HPDE6-E6E7 (cell line): ENCODE data around the gene UMAD1.
"Not testable (repeated sequence)": the region's sequence is repeated elsewhere in the genome, so short reads cannot be mapped to it uniquely, and the experiment has no call there.

Source experiments
- DNase-seq: peaks from one replicate; pipeline ENCODE4 v3.0.0; 2011; ENCODE audit warnings: missing footprints; ENCODE audit errors: extremely low spot score

The UMAD1 gene

DNA sequence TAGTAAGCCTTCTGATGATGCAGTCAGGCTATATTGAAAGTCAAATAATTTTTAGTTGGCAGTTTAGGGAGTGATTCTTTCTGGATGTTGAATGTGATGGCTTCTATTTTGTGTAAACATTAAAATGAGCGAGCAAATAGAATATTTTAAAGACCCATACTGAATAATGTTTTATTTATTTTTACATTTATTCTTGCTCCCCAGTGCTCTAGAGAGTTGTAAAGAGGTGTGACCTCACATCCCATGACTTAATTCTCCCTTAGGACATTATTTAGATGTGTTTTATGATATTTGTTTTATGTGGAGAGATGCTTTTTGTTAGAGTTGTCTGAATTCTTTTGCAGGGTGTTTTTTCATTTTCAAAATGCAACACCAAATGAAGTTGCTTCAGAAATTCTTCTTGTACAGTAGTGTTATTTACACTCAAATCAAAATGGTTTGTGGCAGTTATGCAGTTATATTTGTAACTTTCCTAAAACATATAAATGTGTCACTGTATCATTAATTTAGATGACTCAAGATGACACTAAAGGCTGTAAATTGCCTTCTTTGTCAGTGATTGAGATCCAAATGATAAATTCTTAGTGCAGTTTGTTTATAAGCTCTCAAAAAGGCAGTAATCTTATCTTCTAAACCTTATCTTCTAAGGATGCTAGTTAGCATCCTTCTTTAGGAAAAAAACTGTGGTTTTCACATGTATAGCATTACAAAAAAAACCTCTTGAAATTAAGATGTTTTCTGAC lies 12.4 kb downstream of the UMAD1 start:
- no peak for DNase-seq

DNA sequence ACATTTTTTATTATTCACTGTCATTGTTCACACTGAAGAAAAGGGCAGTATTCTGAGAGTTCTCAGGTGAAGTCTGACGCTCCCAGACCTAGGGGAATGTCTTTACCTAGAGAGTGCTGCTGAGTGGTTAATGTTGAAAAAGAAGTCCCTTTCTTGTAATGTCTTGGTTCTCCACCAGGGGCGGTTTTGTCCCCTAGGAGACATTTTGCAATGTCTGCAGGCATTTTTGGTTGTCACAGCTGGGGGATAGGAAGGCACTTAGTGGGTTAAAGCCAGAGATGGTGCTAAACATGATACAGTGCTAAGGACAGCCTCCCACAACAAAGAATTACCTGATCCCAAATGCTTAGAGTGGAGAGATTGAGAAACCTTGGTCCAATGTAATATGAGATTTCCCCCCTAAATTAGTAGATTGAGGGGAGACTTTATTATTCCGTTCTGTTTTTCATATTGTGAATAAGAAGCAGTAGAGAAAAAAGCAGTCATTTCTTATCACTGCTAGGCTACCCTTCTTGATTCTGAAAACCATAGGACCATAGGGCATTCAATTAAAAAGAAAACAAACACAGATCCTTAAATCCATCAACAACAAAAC lies 13.1 kb downstream of the UMAD1 start:
- no peak for DNase-seq

DNA sequence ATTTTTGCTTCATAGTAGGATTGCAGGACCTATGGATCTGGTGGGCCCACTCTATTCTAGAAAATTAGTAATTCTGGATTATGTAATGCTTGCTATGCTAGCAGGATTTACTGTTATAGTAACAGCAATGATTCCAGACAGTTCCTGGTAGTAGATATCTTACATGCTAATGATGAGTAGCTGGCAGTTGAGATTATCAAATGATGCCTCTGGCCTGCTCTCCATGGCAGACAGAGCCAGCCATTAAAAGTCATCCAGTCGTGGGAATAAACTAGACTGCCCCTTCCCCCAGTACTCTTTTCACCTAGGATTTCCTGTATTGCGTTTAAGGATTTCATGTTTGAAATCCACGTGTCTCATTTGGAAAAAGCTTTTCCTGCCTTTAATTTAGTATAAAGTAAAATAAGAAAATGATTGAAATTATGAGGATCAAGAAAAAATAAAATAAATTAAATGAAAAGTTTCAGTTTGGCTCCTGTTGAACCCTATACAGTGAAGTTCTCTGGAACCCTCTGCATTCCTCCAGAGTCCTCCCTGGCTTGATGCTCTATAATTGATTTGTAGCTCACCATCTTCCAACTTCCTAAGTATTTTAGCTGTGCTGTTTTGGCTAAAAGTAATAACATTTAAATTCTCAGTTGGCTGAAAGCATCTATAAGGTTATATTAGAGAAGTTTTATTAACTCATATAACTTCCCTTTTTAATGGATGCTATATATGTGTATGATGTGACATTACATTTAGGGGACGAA lies 14.6 kb downstream of the UMAD1 start:
- no peak for DNase-seq

DNA sequence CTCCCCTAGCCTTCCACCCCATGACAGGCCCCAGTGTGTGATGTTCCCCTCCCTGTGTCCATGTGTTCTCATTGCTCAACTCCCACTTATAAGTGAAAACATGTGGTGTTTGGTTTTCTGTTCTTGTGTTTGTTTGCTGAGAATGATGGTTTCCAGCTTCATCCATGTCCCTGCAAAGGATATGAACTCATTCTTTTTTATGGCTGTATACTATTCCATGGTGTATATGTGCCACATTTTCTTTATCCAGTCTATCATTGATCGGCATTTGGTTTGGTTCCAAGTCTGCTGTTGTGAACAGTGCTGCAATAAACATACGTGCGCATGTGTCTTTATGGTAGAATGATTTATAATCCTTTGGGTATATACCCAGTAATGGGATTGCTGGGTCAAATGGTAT lies 15.9 kb downstream of the UMAD1 start:
- DNase-seq: not testable (repeated sequence)

DNA sequence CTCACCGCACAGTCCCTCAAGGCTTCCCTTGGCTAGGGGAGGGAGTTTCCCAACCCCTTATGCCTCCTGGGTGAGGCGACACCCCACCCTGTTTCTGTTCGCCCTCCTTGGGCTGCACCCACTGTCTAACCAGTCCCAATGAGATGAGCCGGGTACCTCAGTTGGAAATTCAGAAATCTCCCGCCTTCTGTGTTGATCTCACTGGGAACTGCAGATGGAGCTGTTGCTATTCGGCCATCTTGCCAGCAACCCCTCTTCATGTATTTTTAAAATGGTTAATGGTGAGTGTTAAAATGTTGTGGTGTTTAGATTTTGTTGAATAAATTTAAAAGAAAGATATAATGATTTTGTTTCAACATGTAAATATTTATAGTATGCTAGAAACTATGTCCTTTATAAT lies 22.0 kb downstream of the UMAD1 start:
- DNase-seq: no peak

DNA sequence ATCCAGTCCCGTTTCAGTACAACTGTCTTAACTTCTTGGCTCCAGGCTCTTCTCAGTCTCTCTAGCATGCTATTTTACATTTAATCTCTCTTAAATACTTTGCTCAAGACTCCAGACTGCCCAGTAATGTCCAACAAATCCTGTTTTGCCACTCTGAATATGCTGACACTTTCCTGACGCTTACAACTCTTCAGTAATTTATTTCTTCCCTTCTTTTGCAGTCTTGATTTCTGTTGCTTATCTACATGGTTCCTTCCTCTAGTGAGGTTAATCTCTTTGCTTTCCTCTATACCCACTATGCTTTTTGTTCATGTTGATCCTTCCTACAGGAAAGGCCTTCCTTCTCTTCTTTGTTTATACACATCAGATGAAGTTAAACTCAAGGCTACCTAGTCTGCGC lies 23.7 kb downstream of the UMAD1 start:
- no peak for DNase-seq

DNA sequence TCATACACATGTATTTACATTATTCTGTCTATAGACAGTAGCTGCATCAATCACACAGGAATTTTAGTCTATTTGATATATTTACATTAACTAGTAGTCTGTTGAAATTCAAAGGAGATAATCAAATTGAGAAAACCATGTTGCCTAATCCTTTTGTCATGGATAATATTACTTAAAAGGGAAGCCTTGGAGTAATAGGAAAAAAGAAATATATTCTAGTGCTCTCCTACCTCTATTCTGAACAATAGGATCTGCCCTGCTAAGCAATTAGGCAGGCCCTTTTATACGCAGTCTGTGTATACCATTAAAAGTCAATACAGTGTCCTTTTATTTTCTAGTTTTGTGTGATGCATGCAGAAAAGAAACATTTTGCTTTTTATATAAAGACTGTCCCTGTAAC lies 24.5 kb downstream of the UMAD1 start:
- no peak for DNase-seq

DNA sequence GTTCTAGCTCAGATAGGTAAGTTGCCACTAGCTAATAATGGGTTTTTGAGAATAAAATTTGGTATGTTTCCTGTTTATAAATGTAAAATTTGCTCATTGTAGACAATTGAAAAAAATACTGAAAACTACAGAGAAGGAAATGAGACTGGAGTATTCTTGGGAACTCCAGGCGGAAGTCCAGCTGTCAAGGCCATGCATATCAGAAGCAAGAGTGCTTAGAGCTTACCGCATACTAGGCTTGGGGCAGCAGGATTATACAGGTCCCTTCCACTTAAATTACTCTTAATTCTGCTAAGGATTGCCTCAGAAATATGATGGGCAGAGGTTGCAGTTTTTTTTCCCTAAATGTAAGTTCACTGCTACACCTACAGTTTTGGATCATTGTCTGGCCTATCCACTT lies 26.6 kb downstream of the UMAD1 start:
- no peak for DNase-seq

DNA sequence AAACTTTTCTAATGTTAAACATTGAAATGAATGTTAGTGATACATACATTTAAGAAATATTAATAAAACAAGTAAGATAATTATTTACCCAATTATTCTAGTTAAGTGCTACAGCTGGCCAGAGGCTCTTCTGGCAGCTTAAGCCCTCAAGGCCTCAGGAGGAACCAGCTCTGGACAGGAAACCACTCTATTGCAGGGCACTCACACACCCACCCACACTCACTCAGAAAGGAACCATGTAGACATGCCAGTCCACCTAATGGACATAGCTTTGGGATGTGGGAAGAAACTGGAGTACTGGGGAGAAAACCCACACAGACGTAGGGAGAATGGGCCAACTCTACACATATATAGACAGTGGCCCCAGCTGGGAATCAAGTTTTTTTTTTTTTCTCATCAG lies 28.2 kb downstream of the UMAD1 start:
- DNase-seq: no peak

DNA sequence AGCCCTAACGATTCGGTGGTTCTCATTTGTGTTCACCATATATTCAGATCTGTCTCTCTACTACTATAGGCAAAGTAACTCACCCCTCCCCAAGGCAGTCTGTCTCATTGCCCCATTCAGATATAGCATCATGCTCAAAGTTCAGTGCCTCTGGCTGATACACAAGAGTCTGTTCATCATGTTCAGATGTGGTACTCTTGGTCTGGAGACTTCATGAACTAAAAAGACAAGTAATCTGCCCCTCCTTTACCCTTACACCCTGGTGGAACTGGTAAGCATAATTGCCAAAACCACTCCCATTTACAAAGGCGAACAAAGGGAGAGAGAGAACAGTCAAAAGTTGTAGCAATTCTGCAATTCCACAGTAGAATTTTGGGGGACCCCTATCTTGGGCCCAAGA lies 29.9 kb downstream of the UMAD1 start:
- DNase-seq: no peak

DNA sequence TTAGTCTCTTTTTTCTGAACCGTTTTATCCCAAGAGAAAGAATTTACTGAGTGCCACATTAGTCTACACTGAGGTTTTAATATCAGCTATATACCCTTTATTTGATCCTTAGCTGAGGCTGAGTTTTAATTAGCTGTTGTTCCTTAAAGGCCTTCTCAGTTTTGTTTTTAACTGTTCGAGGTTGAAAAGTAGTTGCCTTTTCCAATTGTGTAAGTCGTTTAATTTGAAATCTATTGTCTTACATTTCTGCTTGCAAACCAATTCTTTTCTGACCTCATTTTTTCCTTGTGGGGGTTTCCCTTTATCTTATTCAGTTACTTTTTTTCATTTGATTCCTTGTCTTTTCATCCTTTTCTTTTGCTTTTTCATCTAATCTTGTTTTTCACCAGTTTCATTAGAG lies 30.8 kb downstream of the UMAD1 start:
- DNase-seq: no peak

DNA sequence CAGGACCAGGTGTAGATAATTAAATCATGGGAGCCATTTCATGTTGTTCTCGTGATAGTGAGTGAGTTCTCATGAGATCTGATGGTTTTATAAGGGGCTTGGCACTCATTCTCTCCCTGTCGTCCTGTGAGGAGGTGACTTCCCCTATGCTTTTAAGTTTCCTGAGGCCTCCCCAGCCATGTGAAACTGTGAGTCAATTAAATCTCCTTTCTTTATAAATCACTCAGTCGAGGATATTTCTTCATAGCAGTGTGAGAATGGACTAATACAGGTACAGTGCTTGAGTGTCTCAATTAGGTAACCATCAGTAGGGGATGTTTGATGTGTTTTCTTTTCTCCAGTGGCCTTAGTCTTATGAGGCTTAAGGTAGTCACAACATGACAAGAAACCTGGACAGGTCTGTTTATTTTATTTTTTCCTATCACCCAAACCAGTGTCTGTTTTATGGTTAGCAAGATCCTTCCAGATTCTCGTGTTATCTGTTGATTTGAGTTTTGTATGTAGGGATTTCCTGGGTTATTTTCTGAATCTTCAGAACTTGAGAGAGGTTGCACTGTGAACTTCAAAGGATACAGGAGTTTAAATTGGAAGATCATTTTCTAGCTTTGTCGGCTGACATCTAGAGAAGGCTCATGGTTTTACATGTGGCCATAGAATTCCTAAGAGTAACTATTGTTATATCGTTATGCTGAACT lies 32.1 kb downstream of the UMAD1 start:
- no peak for DNase-seq

DNA sequence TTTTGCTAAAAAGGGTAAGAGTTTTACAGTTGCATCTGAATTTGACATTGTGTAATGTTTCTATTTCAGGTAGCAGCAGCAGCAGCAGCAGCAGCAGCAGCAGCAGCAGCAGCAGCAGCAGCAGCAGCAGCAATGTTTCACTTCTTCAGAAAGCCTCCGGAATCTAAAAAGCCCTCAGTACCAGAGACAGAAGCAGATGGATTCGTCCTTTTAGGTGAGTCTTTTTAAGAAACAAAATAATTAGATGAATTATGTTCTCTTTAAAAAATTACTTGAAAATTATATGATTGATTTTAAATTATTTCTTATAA lies 32.6 kb downstream of the UMAD1 start:
- no peak for DNase-seq

DNA sequence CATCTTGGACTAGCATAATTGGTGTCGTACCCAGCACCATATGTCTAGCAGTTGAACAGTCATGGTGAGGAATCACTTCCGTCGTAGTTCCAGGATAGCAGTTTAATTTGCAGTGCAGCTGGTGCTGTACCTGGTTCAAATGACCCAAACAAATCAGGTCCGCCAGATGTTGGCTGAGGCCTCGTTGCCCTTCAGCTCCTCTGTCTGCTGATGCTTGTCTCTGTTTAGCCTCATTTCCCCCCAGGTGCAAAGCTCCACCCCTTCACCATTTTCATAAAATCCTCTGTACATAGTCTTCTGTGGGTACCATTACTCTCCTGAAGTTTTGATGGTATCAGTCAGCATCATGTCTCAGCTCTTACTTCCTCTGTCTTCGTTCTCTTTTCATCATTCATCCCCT lies 35.1 kb downstream of the UMAD1 start:
- no peak for DNase-seq

DNA sequence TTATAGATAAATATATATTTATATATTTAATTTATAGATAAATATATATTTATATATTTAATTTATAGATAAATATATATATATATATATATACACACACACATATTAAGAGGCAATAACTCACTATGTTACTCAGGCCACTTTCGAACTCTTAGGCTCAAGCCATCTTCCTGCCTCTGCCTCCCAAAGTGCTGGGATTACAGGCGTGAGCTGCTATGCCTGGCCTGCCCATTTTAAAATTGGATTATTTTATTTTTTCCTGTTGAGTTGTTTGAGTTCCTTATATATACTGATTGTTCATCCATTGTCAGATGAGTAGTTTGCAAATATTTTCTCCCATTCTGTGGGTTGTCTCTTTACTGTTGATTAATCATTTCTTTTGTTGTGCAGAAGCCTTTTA lies 39.1 kb downstream of the UMAD1 start:
- not testable (repeated sequence) for DNase-seq

DNA sequence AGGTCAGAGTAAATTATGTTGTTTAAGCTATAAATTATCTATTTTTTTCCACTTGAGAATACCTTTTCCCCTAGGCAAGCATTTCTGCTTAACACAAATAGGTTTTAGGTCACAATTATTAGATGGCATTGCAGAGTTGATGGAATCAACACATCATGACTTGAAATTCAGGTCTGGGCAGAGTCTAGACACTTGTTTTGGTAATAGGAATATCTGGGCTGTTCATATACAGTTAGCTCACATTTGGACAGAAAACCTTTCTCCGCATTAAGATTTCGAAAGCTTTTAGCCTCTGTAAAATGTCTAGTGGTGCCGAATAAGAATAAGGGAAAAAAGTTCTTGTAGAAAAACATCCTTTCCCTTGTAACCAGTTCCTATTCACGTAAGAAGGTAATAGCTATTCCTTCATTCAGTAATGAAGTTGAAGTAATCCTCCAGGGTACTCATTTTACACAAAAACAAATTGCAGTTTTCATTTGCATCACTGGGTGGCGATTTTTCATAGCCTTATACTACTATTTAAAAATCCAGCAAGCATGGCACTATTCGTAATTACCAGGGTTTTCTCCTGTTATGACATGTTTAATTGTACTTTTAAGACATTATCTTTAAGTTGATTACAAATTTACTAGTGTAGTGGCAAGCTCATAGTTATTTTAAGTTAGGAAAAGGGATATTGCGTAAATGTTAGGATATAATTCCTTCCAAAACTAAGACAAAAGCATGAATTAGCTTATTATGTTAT lies 40.8 kb downstream of the UMAD1 start:
- peak; percentile 12 for DNase-seq

DNA sequence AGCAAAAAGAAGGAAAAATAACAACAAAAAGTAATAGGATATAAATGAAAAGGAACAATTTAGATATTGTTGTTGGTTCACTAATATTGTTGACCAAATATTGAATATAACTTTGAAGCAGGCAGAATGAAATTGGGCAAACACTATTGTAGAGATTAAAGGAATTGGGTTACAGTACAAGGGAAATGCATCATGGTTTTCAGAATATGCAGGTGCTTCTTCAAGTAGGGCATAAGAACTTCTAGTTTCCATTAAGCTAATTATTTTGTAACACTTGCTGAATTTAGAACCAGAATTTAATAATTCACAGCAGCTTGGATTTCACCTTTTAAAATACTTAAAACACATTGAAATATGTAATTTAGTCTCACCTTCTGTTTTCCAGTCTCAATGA lies 41.4 kb downstream of the UMAD1 start:
- no peak for DNase-seq

DNA sequence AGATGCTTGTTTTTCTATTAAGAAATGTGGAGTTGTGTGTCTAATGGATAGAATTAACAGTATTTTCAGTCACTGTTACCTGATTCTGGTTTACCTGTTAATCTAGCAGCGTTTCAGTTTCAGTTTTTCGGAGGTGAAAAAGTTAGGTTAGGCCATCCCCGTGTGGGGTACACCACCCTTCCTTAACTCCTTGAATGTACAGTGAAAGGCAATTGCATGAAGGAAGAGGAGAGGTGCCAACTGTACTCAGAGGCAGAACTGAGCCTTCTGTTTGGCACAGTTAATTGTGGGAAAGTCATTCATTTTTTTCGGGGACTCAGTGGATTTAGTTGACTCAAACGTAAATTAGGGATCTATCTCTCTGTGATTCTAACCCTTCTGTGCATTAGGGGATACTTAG lies 42.3 kb downstream of the UMAD1 start:
- no peak for DNase-seq

DNA sequence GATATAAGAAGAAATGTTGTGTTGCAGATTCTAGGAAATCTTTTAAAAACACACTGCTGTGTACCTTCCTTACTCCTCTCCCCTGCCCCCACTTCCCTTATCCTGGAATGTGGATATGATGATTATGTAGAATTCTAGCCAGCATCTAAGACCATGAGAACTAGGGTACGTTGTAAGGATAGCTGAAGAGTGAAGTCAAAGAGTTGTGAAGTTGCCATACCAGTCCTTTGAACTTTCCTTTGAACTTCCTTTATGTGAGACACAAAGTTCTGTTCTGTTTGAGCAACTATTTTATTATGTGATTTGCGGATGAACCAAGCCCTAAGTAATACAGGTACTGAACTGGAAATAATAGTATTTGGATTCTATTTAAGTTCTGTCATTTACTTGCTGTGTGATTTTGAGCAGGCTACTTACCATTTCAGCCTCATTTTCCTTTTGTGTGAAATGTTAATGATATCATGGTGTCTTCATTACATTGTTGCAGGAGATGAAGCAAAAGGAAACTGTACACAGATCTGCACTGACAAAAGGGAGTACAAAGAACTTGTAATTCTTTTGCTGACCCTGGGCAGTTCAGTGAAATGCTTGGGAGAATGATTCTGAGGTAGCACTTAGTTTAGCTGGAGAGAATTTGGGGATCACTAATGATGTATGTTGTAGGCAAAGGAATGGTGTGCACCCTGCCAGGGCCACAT lies 46.4 kb downstream of the UMAD1 start:
- DNase-seq: no peak

DNA sequence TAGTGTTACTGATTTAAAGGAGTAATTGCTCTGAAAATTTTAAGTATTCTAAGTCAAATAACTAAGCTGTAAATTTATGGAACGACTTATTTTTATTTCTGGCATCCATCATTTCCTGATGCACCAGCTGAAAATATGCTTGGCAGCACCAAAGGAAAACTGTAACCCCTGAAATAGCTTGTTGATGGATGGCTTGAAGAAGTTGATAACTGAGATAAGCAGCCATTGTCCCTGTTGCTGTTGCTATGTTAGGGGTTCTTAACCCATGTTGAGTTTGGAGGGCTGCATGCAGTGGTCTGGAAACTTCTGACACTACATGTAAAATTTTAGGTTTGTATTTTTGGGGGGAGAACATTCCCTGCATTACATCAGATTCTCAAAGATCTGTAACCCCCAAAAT lies 47.2 kb downstream of the UMAD1 start:
- no peak for DNase-seq

DNA sequence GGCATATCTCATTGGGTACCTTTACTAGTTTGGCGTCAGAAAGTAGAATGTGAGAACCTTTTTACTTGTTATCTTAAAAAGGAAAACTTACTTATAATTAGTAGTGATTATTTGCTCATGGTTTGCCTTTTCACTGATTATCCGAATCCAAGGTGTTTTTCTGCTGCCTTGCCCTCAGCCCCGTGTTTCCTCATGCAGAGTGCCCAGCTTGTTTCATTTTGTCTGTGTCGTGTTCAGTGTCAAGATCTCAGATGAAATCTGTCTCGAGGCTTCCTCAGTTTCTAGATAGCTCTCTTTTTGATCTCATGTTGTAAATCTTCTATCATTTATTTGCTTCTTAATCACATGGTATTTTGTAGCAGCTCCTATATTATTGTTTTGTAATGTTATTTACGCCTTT lies 47.8 kb downstream of the UMAD1 start:
- DNase-seq: no peak
